Fibroblast of villous mesenchyme (primary cell): ENCODE measurements around the gene SRRD. TPM values are rescaled to one million over a fixed set of nuclear protein-coding genes. Genes with fewer than 3 reads are reported as not detected.
A peak's percentile ranks its signal among the peaks of the same experiment; 100 is the strongest.

ENCODE experiments used
- DNase-seq: peaks from one replicate; pipeline ENCODE4 v3.0.0-alpha.2; 2010; ENCODE audit warnings: low read depth
- H3K4me3 ChIP-seq: 2 replicates; pipeline ENCODE4 v1.5.1; 2011; ENCODE audit warnings: low read depth, mild to moderate bottlenecking, low read length
- total RNA-seq: library from RNA; depleted of rRNA; stranded (reverse); fragments of >200 nt; gene quantifications from 2 replicates; pipeline ENCODE4 v1.2.3, GENCODE V29; 2012
- TF ChIP-seq, protein P1 (sequence below): IDR thresholded peaks from 2 replicates; pipeline ENCODE4 v1.5.1; 2012; ENCODE audit warnings: low read depth, mild to moderate bottlenecking, low read length; ENCODE audit not compliant: insufficient read depth

The SRRD gene
- total RNA-seq, 1 donor = 10.4 TPM

DNA sequence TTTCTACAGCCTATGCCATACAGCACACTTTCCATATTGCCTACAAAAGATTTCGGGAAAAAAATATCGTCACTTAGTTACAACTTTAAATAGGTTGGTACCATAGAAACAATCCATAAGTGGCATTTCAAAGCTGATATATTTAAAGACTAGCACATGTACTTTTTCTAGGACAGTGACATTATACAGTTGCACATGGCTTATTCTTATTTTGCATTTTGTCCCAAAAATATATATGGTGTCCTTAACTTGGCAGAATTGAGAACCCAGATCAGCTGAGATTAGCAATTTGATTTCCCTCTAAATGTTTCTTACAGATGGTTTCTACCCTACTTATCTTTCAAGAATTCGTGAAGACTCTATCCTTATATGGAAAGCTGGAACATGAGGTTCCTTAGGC, 32.3 kb downstream of the SRRD start:
- H3K4me3 ChIP-seq = no peak overlapping the region
- no peak for DNase-seq
- TF ChIP-seq, protein P1, sequence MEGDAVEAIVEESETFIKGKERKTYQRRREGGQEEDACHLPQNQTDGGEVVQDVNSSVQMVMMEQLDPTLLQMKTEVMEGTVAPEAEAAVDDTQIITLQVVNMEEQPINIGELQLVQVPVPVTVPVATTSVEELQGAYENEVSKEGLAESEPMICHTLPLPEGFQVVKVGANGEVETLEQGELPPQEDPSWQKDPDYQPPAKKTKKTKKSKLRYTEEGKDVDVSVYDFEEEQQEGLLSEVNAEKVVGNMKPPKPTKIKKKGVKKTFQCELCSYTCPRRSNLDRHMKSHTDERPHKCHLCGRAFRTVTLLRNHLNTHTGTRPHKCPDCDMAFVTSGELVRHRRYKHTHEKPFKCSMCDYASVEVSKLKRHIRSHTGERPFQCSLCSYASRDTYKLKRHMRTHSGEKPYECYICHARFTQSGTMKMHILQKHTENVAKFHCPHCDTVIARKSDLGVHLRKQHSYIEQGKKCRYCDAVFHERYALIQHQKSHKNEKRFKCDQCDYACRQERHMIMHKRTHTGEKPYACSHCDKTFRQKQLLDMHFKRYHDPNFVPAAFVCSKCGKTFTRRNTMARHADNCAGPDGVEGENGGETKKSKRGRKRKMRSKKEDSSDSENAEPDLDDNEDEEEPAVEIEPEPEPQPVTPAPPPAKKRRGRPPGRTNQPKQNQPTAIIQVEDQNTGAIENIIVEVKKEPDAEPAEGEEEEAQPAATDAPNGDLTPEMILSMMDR = no peak

DNA sequence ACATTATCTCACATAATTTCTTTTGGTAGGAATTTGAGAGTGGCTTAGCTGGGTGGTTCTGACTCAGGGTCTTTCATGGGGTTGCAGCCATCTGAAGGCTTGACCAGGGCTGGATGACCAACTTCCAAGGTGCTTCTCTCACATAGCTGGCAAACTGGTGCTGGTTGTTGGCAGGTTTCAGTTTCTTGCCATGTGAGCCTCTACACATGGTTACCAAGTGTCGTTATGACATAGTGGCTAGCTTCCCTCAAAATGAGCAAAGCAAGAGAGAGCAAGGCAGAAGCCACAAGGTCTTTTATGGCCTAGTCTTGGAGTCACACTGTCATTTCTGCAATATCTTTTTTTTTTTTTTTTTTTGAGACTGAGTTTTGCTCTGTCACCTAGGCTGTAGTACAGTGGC, 32.8 kb downstream of the SRRD start:
- TF ChIP-seq, protein P1 = no peak
- no peak overlapping the region for H3K4me3 ChIP-seq
- no peak for DNase-seq

DNA sequence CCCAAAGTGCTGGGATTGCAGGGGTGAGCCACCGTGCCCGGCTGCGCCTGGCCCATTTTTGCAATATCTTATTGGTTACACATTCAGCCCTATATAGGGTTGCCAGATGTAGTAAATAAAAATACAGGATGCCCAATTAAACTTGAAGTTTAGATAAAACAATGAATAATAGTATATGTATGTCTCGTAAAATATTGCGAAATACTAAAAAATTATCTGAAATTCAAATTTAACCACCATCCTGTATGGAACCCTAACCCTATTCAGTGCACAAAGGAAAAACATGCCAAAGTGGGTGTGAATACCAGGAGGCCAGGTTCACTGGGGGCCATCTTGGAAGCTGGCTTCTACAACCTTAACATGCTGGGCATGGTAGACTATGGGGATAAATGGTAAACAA, 33.8 kb downstream of the SRRD start:
- H3K4me3 ChIP-seq = no peak overlapping the region
- DNase-seq = peak; percentile 14
- TF ChIP-seq, protein P1 = no peak

DNA sequence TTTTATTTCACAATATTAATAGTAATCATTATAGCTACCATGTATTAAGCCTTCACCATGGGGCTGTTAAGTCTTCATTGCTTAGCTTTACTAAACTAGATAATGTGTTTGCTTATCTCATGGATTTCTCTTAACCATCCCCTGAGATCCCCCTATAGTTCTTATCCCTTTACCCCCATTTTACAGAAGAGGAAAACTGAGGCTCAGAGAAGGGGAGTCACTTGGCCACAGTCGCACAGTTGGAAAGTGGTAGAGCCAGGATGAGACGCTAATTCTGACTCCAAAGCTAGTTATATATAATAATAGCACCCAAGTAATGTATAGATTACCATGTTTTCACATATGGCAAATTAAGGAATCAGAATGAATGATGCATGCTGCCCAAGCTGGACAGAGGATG, 38.3 kb downstream of the SRRD start:
- DNase-seq = no peak
- no peak overlapping the region for H3K4me3 ChIP-seq
- TF ChIP-seq, protein P1 = no peak

DNA sequence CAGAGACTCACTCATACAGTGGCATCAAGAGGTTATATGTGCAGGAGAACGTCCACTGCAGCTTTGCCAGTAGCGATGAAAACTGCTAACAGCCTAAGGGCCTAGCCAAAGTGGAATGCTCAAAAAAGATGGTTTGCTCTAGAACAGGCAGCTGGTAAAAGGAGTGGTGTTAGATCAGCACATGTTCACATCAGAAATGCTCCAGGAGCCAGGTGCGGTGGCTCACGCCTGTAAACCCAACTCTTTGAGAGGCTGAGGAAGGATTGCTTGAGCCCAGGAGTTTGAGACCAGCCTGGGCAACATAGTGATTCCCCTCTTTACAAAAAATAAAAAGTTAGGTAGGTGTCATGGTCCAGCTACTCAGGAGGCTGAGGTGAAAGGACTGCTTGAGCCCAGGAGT, 38.9 kb downstream of the SRRD start:
- no peak for DNase-seq
- no peak overlapping the region for H3K4me3 ChIP-seq
- TF ChIP-seq, protein P1 = no peak

DNA sequence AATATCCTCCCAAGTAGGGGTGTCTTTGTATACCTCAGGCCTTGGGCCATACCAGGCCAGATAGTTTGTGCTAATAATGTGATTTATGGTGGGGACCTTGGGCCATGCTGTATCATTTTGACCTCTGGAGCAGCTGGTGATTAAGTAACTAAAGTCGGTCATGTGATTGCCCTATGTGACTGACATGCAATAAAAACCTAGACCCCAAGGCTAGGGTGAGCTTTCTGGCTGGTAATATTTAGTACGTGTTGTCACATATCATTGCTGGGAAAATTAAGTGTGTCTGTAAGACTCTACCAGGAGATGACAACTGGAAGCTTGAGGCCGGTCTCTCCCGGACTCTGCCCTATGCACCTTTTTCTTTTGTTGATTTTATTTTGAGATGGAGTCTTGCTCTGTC, 41.2 kb downstream of the SRRD start:
- no peak overlapping the region for H3K4me3 ChIP-seq
- TF ChIP-seq, protein P1 = no peak

DNA sequence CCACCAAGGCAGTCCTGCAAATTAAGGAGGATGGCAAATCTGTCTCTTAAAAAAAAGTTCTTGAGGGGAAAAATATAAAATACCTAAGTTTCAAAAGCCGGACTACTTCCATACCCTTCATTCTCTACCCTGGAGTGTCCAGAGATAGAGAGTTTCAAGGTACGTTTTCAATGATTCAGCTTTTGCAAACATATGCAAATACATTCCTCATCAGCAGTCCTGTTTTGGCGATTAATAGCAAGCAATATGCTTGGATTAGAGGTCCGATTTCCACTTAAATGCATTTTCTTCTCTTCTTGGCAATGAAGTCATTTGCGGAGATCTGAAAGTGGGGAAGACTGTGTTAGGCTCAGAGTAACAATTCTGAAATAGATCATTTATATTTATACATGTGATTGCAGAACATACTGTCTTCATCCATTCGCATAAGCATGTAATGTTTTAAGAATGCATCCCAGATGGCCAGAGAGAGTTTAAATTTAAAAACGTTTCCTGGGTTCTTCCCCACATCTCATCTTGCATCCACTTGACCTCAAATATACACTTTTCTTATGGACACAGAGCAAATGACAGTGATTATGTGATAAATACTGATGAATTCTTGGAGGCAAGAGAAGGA, 42.4 kb downstream of the SRRD start:
- no peak for DNase-seq
- TF ChIP-seq, protein P1 = no peak

More for the DNA sequence above, 41.2 kb downstream of the SRRD start:
- DNase-seq = no peak

More for the DNA sequence above, 42.4 kb downstream of the SRRD start:
- H3K4me3 ChIP-seq = no peak overlapping the region
